Esophagus squamous epithelium (tissue), 5 donors: Measurements from ENCODE around the gene RAMAC. TPM values are rescaled to one million over a fixed set of nuclear protein-coding genes. Genes with fewer than 3 reads are reported as not detected.

ENCODE experiments used
- DNase-seq: peaks from one replicate; lab custom pipeline; 2025; lab: John Stamatoyannopoulos, UW
- H3K27ac ChIP-seq, 4 donors: fragments of 200-600 bp; sonication (generic); one replicate each; pipeline ENCODE4 v1.5.1; 2016 to 2019; ENCODE audit warnings: mild to moderate bottlenecking in 1 of 4
- H3K27me3 ChIP-seq, 4 donors: fragments of 200-600 bp; sonication (generic); 1 replicate in 3 of 4; 2 replicates in 1 of 4; pipeline versions ENCODE4 v1.5.1 to v1.6.0; 2017 to 2021; ENCODE audit warnings: antibody characterized with exemption in 1 of 4
- H3K36me3 ChIP-seq, 3 donors: fragments of 200-600 bp; sonication (generic); one replicate each; pipeline ENCODE4 v1.5.1; 2016 to 2019
- H3K4me1 ChIP-seq, 3 donors: fragments of 200-600 bp; sonication (generic); one replicate each; pipeline ENCODE4 v1.5.1; 2017 to 2019
- H3K4me3 ChIP-seq, 4 donors: fragments of 200-600 bp; sonication (generic); 1 replicate in 3 of 4; 2 replicates in 1 of 4; pipeline ENCODE4 v1.5.1; 2016 to 2019; ENCODE audit warnings: mild to moderate bottlenecking in 2 of 4, moderate library complexity in 1 of 4
- H3K9me3 ChIP-seq, 3 donors: fragments of 200-600 bp; sonication (generic); one replicate each; pipeline ENCODE4 v1.5.1; 2016 to 2019
- CTCF ChIP-seq, 6 experiments: fragments of 450-650 bp in 4 of 6; fragments of 200-600 bp in 2 of 6; sonication (generic) in 2 of 6; IDR thresholded peaks; one replicate each; pipeline ENCODE4 v1.5.1; 2016 to 2019; ENCODE audit warnings: antibody characterized with exemption in 6 of 6, mild to moderate bottlenecking in 4 of 6, moderate library complexity in 4 of 6
- POLR2A ChIP-seq, 4 donors: fragments of 450-650 bp; IDR thresholded peaks; one replicate each; pipeline ENCODE4 v1.6.1; 2017; ENCODE audit warnings: antibody characterized with exemption in 4 of 4, mild to moderate bottlenecking in 4 of 4, moderate library complexity in 3 of 4
- WGBS, 2 donors: methylation state at CpG; one replicate each; pipeline ENCODE4 v1.1.5; 2018; 5-methylcytosine and 5-hydroxymethylcytosine counted together
- intact Hi-C: fragments of 100-400 bp; cut with DNase I; formaldehyde crosslinking; loops from one replicate; pipeline ENCODE4 v1.15.0; 2022
- total RNA-seq, 4 donors: library from RNA; depleted of rRNA; stranded (reverse); fragments of >200 nt; gene quantifications; one replicate each; pipeline ENCODE4 v1.1.0, GENCODE V29; 2016
- donor health status: DM: yes; HTN: yes; CAD: no.

The RAMAC gene
- total RNA-seq, 4 donors from 2014 or later: 29.1 to 31.5 (median 31.1) TPM

GRCh38 chr15:82958638-82959037 lies 27.4 kb upstream of the RAMAC start:
- peaks cover 0 to 5% (median 0%) of the 10 kb centered on the region in 3 donors for H3K4me1 ChIP-seq
- H3K27ac ChIP-seq: no peak overlapping the region
- no peaks in the 10 kb centered on the region for H3K9me3 ChIP-seq
- intact Hi-C loops: no loop called here
- H3K36me3 ChIP-seq: no peaks in the 10 kb centered on the region
- 33 to 67% methylated on average over 1 of the region's 1 CpG for WGBS, 2 donors
- TF ChIP-seq CTCF (IDR thresholded peaks at IDR 0.05) (no peak), POLR2A (IDR thresholded peaks at IDR 0.05) (no peak)
- no peak for DNase-seq
- H3K4me3 ChIP-seq: no peak overlapping the region
- H3K27me3 ChIP-seq: no peaks in the 10 kb centered on the region

- intact Hi-C loops: no loop called here
- Histone ChIP-seq H3K9me3 (no peaks in the 10 kb centered on the region), H3K27ac (no peak overlapping the region), H3K4me3 (no peak overlapping the region), H3K4me1 (peaks cover 0 to 5% (median 0%) of the 10 kb centered on the region in 3 donors), H3K36me3 (no peaks in the 10 kb centered on the region), H3K27me3 (no peaks in the 10 kb centered on the region)
- WGBS, 2 donors: 92% methylated on average over 5 of the region's 5 CpGs
- no peak for DNase-seq
- TF ChIP-seq POLR2A (IDR thresholded peaks at IDR 0.05) (no peak), CTCF (IDR thresholded peaks at IDR 0.05) (no peak)
These were observed 26.6 kb upstream of the RAMAC start for GRCh38 chr15:82959423-82959822.

GRCh38 chr15:82960766-82961165 lies 25.2 kb upstream of the RAMAC start:
- DNase-seq: no peak
- Histone ChIP-seq H3K27me3 (no peaks in the 10 kb centered on the region), H3K36me3 (no peaks in the 10 kb centered on the region), H3K4me3 (no peak overlapping the region), H3K4me1 (peaks cover 0 to 5% (median 0%) of the 10 kb centered on the region in 3 donors), H3K27ac (no peak overlapping the region), H3K9me3 (no peaks in the 10 kb centered on the region)
- TF ChIP-seq CTCF (IDR thresholded peaks at IDR 0.05) (no peak), POLR2A (IDR thresholded peaks at IDR 0.05) (no peak)
- intact Hi-C loops: no loop called here
- WGBS, 2 donors: 81 to 82% methylated on average over 3 of the region's 3 CpGs

- H3K27ac ChIP-seq: no peak overlapping the region
- 79 to 92% methylated on average over 5 to 7 of the region's 7 CpGs for WGBS, 2 donors
- no peak overlapping the region for H3K4me3 ChIP-seq
- peaks cover 0 to under 1% (median 0%) of the 10 kb centered on the region in 3 donors for H3K4me1 ChIP-seq
- intact Hi-C loops: no loop called here
- H3K9me3 ChIP-seq: no peaks in the 10 kb centered on the region
- DNase-seq: no peak
- no peaks in the 10 kb centered on the region for H3K27me3 ChIP-seq
- no peak for TF ChIP-seq POLR2A (IDR thresholded peaks at IDR 0.05)
- TF ChIP-seq CTCF (IDR thresholded peaks at IDR 0.05): no peak
- no peaks in the 10 kb centered on the region for H3K36me3 ChIP-seq
These were observed 22.3 kb upstream of the RAMAC start for GRCh38 chr15:82963471-82964341.

- Histone ChIP-seq H3K4me1 (no peaks in the 10 kb centered on the region), H3K27ac (no peak overlapping the region), H3K9me3 (no peaks in the 10 kb centered on the region), H3K27me3 (no peaks in the 10 kb centered on the region), H3K4me3 (no peak overlapping the region), H3K36me3 (no peaks in the 10 kb centered on the region)
- WGBS, 2 donors: 93 to 97% methylated on average over 5 of the region's 5 CpGs
- intact Hi-C loops: no loop called here
- no peak for TF ChIP-seq CTCF (IDR thresholded peaks at IDR 0.05)
- no peak for TF ChIP-seq POLR2A (IDR thresholded peaks at IDR 0.05)
- no peak for DNase-seq
These were observed 21.1 kb upstream of the RAMAC start for GRCh38 chr15:82964890-82965289.
